Activated CD4-positive, alpha-beta T cell treated with anti-CD3 and anti-CD28 coated beads for 24 hours (primary cell): ENCODE measurements around the gene ATP2B1.

Experiments used
- DNase-seq, 2 donors: peaks; one replicate each; pipeline ENCODE4 v3.0.0-alpha.2; 2020; ENCODE audit warnings: low read depth in 2 of 2

ATP2B1 gene

DNA sequence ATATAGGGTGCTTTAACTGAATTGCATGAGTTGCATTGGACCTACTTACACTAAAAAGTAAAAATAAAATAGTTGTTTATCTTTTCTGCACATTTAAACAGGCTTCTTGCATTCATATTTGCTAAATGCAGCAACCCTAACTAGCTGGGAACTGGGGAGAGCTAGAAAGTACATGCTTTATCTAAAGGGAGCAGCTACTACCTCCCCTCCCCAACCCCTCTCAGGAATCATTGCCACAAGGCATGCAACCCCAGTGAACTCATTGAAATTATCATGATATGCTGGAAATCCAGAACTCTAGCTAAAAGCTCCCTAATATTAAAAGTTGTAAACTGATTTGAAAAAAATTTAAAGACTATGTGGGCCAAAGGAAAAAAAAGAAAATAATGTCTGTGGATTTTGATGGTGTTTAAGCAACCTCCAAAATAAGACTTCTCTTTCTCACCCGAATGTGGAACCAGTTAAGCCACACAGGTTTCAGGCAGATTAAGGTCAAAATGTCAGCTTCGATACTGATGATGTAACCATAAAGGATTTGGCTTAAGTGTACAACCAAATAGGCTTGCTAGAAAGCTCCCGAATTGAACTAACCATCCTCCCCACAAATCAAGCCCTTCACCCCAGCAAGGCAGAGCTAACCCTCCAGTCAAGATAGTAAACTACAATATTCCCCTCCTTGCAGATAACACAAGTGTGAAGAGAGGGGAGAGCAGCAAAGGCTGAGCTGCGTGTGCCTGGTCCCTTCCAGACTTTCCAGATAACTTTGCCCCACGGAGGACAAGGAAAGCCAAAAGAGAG lies 169.0 kb downstream of the ATP2B1 start:
- no peak for DNase-seq

DNA sequence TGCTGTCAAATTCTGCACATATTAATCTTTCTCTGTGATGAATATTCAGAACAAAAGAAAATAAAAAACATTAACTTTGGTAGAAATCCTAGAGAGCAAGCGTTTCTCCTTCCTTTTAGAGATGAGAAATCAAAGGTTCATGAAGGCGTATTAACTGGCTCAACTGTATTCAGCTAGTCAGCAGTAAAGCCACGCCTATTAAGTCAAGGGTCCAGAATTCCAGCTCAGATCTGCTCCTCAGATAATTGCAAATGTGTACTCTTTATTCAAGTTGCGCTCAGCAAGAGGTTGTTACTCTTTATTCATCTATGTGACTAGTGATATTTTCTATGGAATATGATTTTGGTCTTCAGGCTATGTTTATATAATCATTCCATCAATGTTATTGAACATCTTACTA lies 169.7 kb downstream of the ATP2B1 start:
- no peak for DNase-seq
